GM19324 (cell line): ENCODE data around the gene C19orf12.
"Not testable (repeated sequence)": the region's sequence is repeated elsewhere in the genome, so short reads cannot be mapped to it uniquely, and the experiment has no call there.

Experiments
- ATAC-seq: cut with Tn5 transposase; IDR thresholded peaks from one replicate; pipeline ENCODE4 v1.9.1; 2021; ENCODE audit warnings: mild to moderate bottlenecking, moderate library complexity; ENCODE audit not compliant: unreplicated experiment, low FRiP score

The C19orf12 gene

GRCh38 chr19:29678484-29679106 lies 36.5 kb downstream of the C19orf12 start:
- no peak for ATAC-seq

- ATAC-seq = no peak
These were observed 37.9 kb downstream of the C19orf12 start for GRCh38 chr19:29677001-29677817.

GRCh38 chr19:29676586-29676985 lies 38.5 kb downstream of the C19orf12 start:
- ATAC-seq = no peak

- ATAC-seq = no peak
These were observed 39.3 kb downstream of the C19orf12 start for GRCh38 chr19:29675650-29676186.

GRCh38 chr19:29675120-29675649 lies 39.9 kb downstream of the C19orf12 start:
- ATAC-seq = no peak

- no peak for ATAC-seq
These were observed 40.5 kb downstream of the C19orf12 start for GRCh38 chr19:29674374-29675119.

GRCh38 chr19:29673451-29674371 lies 41.4 kb downstream of the C19orf12 start:
- ATAC-seq = no peak

GRCh38 chr19:29672933-29673336 lies 42.1 kb downstream of the C19orf12 start:
- ATAC-seq = no peak

- no peak for ATAC-seq
These were observed 42.6 kb downstream of the C19orf12 start for GRCh38 chr19:29672319-29672932.

GRCh38 chr19:29671393-29672160 lies 43.5 kb downstream of the C19orf12 start:
- ATAC-seq = peak; percentile 61

GRCh38 chr19:29671026-29671392 lies 44.1 kb downstream of the C19orf12 start:
- ATAC-seq = not testable (repeated sequence)

GRCh38 chr19:29670255-29670654 lies 44.8 kb downstream of the C19orf12 start:
- no peak for ATAC-seq

GRCh38 chr19:29668746-29669609 lies 46.1 kb downstream of the C19orf12 start:
- no peak for ATAC-seq

GRCh38 chr19:29667901-29668341 lies 47.1 kb downstream of the C19orf12 start:
- no peak for ATAC-seq

- no peak for ATAC-seq
These were observed 47.7 kb downstream of the C19orf12 start for GRCh38 chr19:29667387-29667783.

GRCh38 chr19:29666578-29667386 lies 48.3 kb downstream of the C19orf12 start:
- no peak for ATAC-seq
